Ascending aorta (tissue), 2 donors: ENCODE measurements around the gene SLC12A6. TPM values are rescaled to one million over a fixed set of nuclear protein-coding genes. Genes with fewer than 3 reads are reported as not detected.

ENCODE experiments used
- DNase-seq, 2 donors: peaks; one replicate each; pipeline ENCODE4 v3.0.0-alpha.2; 2019; ENCODE audit warnings: low spot score in 2 of 2
- H3K27ac ChIP-seq, 2 donors: fragments of 200-600 bp; sonication (generic); one replicate each; pipeline ENCODE4 v1.5.1; 2016 to 2017; ENCODE audit warnings: mild to moderate bottlenecking in 1 of 2
- H3K27me3 ChIP-seq: fragments of 200-600 bp; sonication (generic); one replicate; pipeline ENCODE4 v1.5.1; 2017
- H3K36me3 ChIP-seq, 2 donors: fragments of 200-600 bp; sonication (generic); one replicate each; pipeline ENCODE4 v1.5.1; 2016
- H3K4me1 ChIP-seq, 2 donors: fragments of 200-600 bp; sonication (generic); one replicate each; pipeline ENCODE4 v1.5.1; 2016 to 2017; ENCODE audit warnings: mild to moderate bottlenecking in 1 of 2
- H3K4me3 ChIP-seq, 2 donors: fragments of 200-600 bp; sonication (generic); one replicate each; pipeline ENCODE4 v1.5.1; 2016 to 2017; ENCODE audit warnings: mild to moderate bottlenecking in 1 of 2
- H3K9me3 ChIP-seq, 2 donors: fragments of 200-600 bp; sonication (generic); one replicate each; pipeline ENCODE4 v1.5.1; 2016
- intact Hi-C: fragments of 100-400 bp; cut with DNase I; formaldehyde crosslinking; loops from one replicate; pipeline ENCODE4 v1.15.1; 2023
- total RNA-seq: library from RNA; depleted of rRNA; stranded (reverse); fragments of >200 nt; gene quantifications from one replicate; pipeline ENCODE4 v1.1.0, GENCODE V29; 2016
- TF ChIP-seq, protein P1 (sequence below), 3 experiments: fragments of 200-600 bp in 2 of 3; fragments of 450-650 bp in 1 of 3; sonication (generic) in 2 of 3; IDR thresholded peaks; one replicate each; pipeline ENCODE4 v1.5.1; 2016 to 2019; ENCODE audit warnings: antibody characterized with exemption in 3 of 3, mild to moderate bottlenecking in 1 of 3, moderate library complexity in 1 of 3

Gene SLC12A6
- total RNA-seq, 1 donor from 2014 or later: 65.8 TPM

DNA sequence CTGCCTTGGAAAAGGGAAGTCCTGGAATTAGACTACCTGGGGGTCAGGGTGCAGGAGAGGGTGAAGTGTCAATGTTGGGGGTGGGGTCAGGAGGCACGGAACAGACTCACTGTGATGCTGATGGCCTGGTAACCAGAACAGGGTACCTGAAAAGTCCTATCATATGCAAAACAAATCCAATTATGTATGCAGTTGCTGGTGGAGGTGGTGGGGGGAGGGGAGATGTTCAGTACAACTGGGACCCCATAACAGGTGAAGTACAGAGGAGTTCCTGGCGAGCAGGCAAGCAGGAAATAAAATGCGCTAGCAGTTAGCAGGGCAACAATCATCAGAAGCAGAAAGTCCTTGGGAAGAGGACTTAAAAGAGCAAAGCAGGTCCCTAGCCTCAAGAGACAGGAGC, 123.4 kb downstream of the SLC12A6 start:
- no peak for DNase-seq
- no peaks in the 10 kb centered on the region for H3K4me1 ChIP-seq
- no peaks in the 10 kb centered on the region for H3K9me3 ChIP-seq
- H3K27ac ChIP-seq: no peak overlapping the region
- no peaks in the 10 kb centered on the region for H3K36me3 ChIP-seq
- TF ChIP-seq, protein P1, sequence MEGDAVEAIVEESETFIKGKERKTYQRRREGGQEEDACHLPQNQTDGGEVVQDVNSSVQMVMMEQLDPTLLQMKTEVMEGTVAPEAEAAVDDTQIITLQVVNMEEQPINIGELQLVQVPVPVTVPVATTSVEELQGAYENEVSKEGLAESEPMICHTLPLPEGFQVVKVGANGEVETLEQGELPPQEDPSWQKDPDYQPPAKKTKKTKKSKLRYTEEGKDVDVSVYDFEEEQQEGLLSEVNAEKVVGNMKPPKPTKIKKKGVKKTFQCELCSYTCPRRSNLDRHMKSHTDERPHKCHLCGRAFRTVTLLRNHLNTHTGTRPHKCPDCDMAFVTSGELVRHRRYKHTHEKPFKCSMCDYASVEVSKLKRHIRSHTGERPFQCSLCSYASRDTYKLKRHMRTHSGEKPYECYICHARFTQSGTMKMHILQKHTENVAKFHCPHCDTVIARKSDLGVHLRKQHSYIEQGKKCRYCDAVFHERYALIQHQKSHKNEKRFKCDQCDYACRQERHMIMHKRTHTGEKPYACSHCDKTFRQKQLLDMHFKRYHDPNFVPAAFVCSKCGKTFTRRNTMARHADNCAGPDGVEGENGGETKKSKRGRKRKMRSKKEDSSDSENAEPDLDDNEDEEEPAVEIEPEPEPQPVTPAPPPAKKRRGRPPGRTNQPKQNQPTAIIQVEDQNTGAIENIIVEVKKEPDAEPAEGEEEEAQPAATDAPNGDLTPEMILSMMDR (IDR thresholded peaks at IDR 0.05): no peak
- intact Hi-C loops: no loop called here
- no peak overlapping the region for H3K4me3 ChIP-seq
- H3K27me3 ChIP-seq: no peaks in the 10 kb centered on the region

DNA sequence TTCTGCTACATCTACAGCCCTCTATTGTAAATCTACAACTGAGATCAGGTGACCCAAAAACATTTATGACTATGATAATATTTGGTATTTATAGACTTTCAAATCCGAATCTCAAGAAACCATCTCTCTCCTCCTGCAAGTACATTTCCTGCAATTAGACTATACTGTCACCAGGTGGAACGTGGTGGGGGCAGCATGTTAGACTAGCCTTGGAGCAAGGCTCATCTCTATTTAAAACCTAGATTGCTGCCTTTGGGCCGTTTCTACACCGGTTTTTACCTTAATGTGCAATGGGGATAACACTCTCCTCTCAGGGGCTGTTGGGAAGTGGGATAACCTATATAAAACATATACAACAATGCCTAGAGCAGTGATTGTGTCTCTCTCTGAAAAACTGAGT, 123.9 kb downstream of the SLC12A6 start:
- no peaks in the 10 kb centered on the region for H3K27me3 ChIP-seq
- TF ChIP-seq, protein P1 (IDR thresholded peaks at IDR 0.05): no peak
- no peak overlapping the region for H3K4me3 ChIP-seq
- H3K4me1 ChIP-seq: no peaks in the 10 kb centered on the region
- DNase-seq: no peak
- no peaks in the 10 kb centered on the region for H3K9me3 ChIP-seq
- intact Hi-C loops: no loop called here
- H3K36me3 ChIP-seq: no peaks in the 10 kb centered on the region
- H3K27ac ChIP-seq: no peak overlapping the region

DNA sequence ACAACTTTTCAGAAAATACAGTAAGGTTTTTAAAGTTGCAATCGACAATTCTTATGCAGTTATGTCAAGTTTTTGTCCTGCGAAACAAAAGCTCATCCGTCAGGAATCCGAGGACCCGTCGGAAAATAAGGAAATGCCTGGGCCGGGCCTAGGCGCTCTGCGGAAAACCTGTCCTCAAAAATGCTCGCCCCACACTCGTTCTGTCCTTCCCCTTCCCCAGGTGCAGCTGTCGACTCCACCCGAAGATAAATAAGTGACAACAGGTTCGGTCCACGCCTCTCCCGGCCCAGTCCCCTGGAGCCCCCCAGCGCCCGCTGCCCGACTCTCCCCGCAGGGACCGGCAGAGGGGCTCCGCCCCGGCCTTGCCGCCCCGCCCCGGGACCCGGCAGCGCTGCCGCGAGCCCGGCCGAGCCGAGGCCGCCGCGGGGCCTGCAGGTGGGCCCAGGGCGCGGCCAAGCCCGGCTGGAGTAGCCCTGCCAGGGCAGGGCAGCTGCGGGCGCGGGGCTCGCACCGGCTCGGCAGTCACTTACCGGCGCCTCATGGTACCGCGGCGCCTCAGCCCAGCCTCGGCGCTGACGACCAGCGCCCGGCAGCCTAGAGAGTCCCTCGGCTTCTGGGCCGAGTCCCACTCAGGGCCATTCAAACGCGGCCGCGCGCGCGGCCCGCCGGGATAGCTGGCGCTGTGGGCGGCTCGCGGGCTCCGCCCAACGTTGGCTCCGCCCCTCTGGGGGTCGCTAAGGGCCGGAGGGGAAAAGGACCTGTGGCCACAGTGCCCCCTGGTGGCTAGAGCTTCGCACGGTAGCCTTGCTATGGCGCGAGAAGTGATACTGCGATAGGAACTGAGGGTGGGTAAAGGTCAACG, 127.9 kb downstream of the SLC12A6 start, which contains the start of gene KATNBL1:
KATNBL1 (minus strand) TSS at position 676 of the 862 bp plus-strand sequence. CDS start 46,420 bp downstream, outside the sequence.
- TF ChIP-seq, protein P1 (IDR thresholded peaks at IDR 0.05): peak; percentile 85 to 94 (median 94)
- H3K4me1 ChIP-seq: peaks cover 0 to 10% of the 10 kb centered on the region in 2 donors
- peak within 1 kb of the TSS; percentile 80 to 86 for H3K27ac ChIP-seq
- no peaks in the 10 kb centered on the region for H3K27me3 ChIP-seq
- H3K4me3 ChIP-seq: peak within 1 kb of the TSS; percentile 92
- peaks cover 0 to 3% of the 10 kb centered on the region in 2 donors for H3K36me3 ChIP-seq
- intact Hi-C loops: loop anchor here (1.0 kb wide), 3 partner anchors 16 to 147 kb away; partner anchors contain the start of genes EMC4 and PGBD4
- DNase-seq: peak; percentile 82 to 97
- no peaks in the 10 kb centered on the region for H3K9me3 ChIP-seq

- H3K9me3 ChIP-seq: no peaks in the 10 kb centered on the region
- H3K36me3 ChIP-seq: peaks cover 0 to 3% of the 10 kb centered on the region in 2 donors
- H3K4me3 ChIP-seq: no peak overlapping the region
- no peaks in the 10 kb centered on the region for H3K27me3 ChIP-seq
- H3K4me1 ChIP-seq: peaks cover 0 to 10% of the 10 kb centered on the region in 2 donors
- DNase-seq: no peak
- intact Hi-C loops: no loop called here
- TF ChIP-seq, protein P1 (IDR thresholded peaks at IDR 0.05): no peak
- no peak overlapping the region for H3K27ac ChIP-seq
Measured at GRCh38 chr15:34206011-34206410, 131.6 kb downstream of the SLC12A6 start.

DNA sequence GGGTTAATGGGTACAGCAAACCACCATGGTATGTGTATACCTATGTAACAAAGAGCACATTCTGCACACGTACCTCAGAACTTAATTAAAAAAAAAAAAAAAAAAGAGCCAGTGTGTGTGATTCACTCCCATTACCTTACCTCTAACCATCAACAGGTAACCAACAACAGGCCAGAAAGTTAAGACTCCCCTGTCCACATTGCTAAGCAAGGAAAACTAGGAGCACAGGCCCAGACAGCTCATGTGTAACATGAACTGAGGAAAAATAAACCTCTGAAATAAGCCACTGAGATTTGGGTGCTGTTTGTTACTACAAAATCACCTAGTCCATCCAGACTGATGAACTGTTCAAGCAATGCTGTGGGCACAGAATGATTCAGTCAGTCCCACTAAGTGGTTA, 133.6 kb downstream of the SLC12A6 start:
- no peak for DNase-seq
- intact Hi-C loops: no loop called here
- TF ChIP-seq, protein P1 (IDR thresholded peaks at IDR 0.05): no peak
- Histone ChIP-seq H3K27me3 (no peaks in the 10 kb centered on the region), H3K9me3 (no peaks in the 10 kb centered on the region), H3K36me3 (peaks cover 0 to 3% of the 10 kb centered on the region in 2 donors), H3K27ac (no peak overlapping the region), H3K4me3 (no peak overlapping the region), H3K4me1 (peaks cover 0 to 10% of the 10 kb centered on the region in 2 donors)
